Mesothelial cell of epicardium (in vitro differentiated cells): Measurements from ENCODE around the gene SDCCAG8. TPM values are rescaled to one million over a fixed set of nuclear protein-coding genes. Genes with fewer than 3 reads are reported as not detected.

Experiments
- DNase-seq, 2 experiments: peaks; one replicate each; pipeline ENCODE4 v3.0.0; 2021; ENCODE audit warnings: low spot score in 2 of 2; ENCODE audit not compliant: unreplicated experiment in 2 of 2
- H3K27ac Mint-ChIP-seq: 2 replicates; pipeline ENCODE4 v1.8.0; 2021; ENCODE audit warnings: mixed read lengths
- H3K27me3 Mint-ChIP-seq: 2 replicates; pipeline ENCODE4 v1.8.0; 2021; ENCODE audit warnings: low read depth, mixed read lengths
- H3K36me3 Mint-ChIP-seq: 2 replicates; pipeline ENCODE4 v1.8.0; 2021; ENCODE audit warnings: mixed read lengths
- H3K4me1 Mint-ChIP-seq: 2 replicates; pipeline ENCODE4 v1.8.0; 2021; ENCODE audit warnings: mixed read lengths
- H3K4me3 Mint-ChIP-seq: 2 replicates; pipeline ENCODE4 v1.8.0; 2021; ENCODE audit warnings: mild to moderate bottlenecking, moderate library complexity, mixed read lengths
- H3K9me3 Mint-ChIP-seq: 2 replicates; pipeline ENCODE4 v1.8.0; 2021; ENCODE audit warnings: mixed read lengths
- total RNA-seq: library from RNA; stranded (reverse); gene quantifications from 3 replicates; pipeline ENCODE4 v1.2.1, GENCODE V29; 2021
- TF ChIP-seq, protein P1 (sequence below): fragments of 200-600 bp; sonication (generic); IDR thresholded peaks from one replicate; pipeline ENCODE4 v1.5.0; 2021; ENCODE audit warnings: antibody characterized with exemption; ENCODE audit not compliant: unreplicated experiment

The SDCCAG8 gene
- total RNA-seq, 1 donor from 2014 or later, result 37.3 TPM

GRCh38 chr1:243292117-243292516 is 36.3 kb downstream of the SDCCAG8 start:
- Mint-ChIP-seq H3K36me3 (peaks cover 73% of the 10 kb centered on the region), H3K27ac (no peak overlapping the region), H3K4me3 (no peak overlapping the region), H3K4me1 (no peaks in the 10 kb centered on the region), H3K9me3 (peaks cover 26% of the 10 kb centered on the region), H3K27me3 (no peaks in the 10 kb centered on the region)
- TF ChIP-seq, protein P1, sequence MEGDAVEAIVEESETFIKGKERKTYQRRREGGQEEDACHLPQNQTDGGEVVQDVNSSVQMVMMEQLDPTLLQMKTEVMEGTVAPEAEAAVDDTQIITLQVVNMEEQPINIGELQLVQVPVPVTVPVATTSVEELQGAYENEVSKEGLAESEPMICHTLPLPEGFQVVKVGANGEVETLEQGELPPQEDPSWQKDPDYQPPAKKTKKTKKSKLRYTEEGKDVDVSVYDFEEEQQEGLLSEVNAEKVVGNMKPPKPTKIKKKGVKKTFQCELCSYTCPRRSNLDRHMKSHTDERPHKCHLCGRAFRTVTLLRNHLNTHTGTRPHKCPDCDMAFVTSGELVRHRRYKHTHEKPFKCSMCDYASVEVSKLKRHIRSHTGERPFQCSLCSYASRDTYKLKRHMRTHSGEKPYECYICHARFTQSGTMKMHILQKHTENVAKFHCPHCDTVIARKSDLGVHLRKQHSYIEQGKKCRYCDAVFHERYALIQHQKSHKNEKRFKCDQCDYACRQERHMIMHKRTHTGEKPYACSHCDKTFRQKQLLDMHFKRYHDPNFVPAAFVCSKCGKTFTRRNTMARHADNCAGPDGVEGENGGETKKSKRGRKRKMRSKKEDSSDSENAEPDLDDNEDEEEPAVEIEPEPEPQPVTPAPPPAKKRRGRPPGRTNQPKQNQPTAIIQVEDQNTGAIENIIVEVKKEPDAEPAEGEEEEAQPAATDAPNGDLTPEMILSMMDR, result no peak
- no peak for DNase-seq

- H3K36me3 Mint-ChIP-seq, result peaks cover 72% of the 10 kb centered on the region
- H3K27me3 Mint-ChIP-seq, result no peaks in the 10 kb centered on the region
- H3K4me1 Mint-ChIP-seq, result no peaks in the 10 kb centered on the region
- H3K27ac Mint-ChIP-seq, result no peak overlapping the region
- TF ChIP-seq, protein P1, result no peak
- no peak for DNase-seq
- peaks cover 28% of the 10 kb centered on the region for H3K9me3 Mint-ChIP-seq
- H3K4me3 Mint-ChIP-seq, result no peak overlapping the region
Observed at GRCh38 chr1:243293941-243294722, 38.3 kb downstream of the SDCCAG8 start.

DNA sequence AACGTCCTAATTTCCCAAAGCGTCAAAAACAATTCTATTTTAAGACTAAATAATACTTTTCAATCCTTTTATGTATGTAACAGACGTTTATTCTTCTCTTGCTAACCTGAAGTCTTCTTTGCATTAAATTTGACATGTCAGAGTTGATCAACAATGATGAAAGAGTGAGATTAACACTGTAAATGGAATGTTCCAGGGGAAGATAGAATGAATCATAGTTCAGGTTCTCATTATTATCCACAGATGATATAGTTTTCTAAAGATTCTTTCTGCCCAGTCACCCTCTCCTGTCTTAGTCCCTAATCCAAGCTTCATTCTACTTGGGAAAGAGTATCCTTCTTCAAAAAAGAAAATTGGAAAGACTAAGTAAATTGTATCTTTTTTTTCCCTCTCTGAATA is 38.9 kb downstream of the SDCCAG8 start:
- TF ChIP-seq, protein P1, result no peak
- DNase-seq, result no peak
- no peaks in the 10 kb centered on the region for H3K27me3 Mint-ChIP-seq
- no peak overlapping the region for H3K27ac Mint-ChIP-seq
- peaks cover 68% of the 10 kb centered on the region for H3K36me3 Mint-ChIP-seq
- H3K4me1 Mint-ChIP-seq, result no peaks in the 10 kb centered on the region
- H3K9me3 Mint-ChIP-seq, result peaks cover 30% of the 10 kb centered on the region
- H3K4me3 Mint-ChIP-seq, result no peak overlapping the region

DNA sequence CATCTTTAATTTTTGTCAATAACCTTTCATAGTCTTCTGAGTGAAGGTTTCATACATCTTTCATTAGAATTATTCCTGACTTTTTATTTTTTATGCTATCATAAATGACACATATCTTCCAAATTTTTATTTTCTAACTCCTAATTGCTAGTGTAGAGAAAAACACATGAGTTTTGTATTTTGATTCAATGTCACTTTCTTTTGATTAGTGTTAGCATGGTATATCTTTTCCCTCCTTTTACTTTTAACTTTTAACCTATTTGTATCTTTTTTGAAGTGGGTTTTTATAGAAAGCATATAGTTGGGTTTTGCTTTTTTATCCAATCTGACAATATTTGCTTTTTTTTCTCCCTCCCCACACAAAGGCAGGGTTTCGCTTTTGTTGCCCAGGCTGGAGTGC is 43.2 kb downstream of the SDCCAG8 start:
- H3K9me3 Mint-ChIP-seq, result peaks cover 40% of the 10 kb centered on the region
- no peak overlapping the region for H3K27ac Mint-ChIP-seq
- TF ChIP-seq, protein P1, result no peak
- no peak for DNase-seq
- H3K36me3 Mint-ChIP-seq, result peaks cover 60% of the 10 kb centered on the region
- H3K4me3 Mint-ChIP-seq, result no peak overlapping the region
- no peaks in the 10 kb centered on the region for H3K27me3 Mint-ChIP-seq
- no peaks in the 10 kb centered on the region for H3K4me1 Mint-ChIP-seq

- no peak overlapping the region for H3K27ac Mint-ChIP-seq
- TF ChIP-seq, protein P1, result no peak
- H3K27me3 Mint-ChIP-seq, result no peaks in the 10 kb centered on the region
- H3K9me3 Mint-ChIP-seq, result peaks cover 33% of the 10 kb centered on the region
- peaks cover 48% of the 10 kb centered on the region for H3K36me3 Mint-ChIP-seq
- no peaks in the 10 kb centered on the region for H3K4me1 Mint-ChIP-seq
- no peak for DNase-seq
- H3K4me3 Mint-ChIP-seq, result no peak overlapping the region
Observed at GRCh38 chr1:243301059-243301458, 45.2 kb downstream of the SDCCAG8 start.

DNA sequence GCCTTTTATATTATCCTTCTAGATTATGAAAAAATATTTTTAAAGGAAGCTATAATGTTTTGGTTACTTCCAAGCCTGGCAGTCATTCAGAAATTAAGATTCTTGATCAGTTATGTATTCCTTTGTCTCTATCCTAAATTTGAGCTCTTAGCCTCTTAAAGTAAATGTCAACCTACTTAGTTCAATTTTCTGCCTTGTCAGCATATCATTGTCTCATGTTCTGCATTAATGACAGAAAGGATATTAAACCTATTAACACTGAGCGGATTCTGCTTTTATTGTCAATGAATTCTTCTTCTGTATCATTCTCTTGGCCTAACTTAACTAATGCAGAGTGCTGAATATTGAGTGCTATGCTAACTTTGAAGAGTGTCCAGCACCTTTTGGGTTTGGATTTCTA is 56.0 kb downstream of the SDCCAG8 start:
- H3K4me1 Mint-ChIP-seq, result peaks cover 22% of the 10 kb centered on the region
- no peaks in the 10 kb centered on the region for H3K27me3 Mint-ChIP-seq
- DNase-seq, result no peak
- no peaks in the 10 kb centered on the region for H3K9me3 Mint-ChIP-seq
- TF ChIP-seq, protein P1, result no peak
- H3K27ac Mint-ChIP-seq, result no peak overlapping the region
- H3K4me3 Mint-ChIP-seq, result no peak overlapping the region
- H3K36me3 Mint-ChIP-seq, result peaks cover 22% of the 10 kb centered on the region
